Kasumi-1 (cell line): ENCODE measurements around the gene SDK1.

ENCODE experiments used
- DNase-seq, 2 experiments: peaks; one replicate each; lab custom pipeline; 2025; lab: John Stamatoyannopoulos, UW

Gene SDK1

DNA sequence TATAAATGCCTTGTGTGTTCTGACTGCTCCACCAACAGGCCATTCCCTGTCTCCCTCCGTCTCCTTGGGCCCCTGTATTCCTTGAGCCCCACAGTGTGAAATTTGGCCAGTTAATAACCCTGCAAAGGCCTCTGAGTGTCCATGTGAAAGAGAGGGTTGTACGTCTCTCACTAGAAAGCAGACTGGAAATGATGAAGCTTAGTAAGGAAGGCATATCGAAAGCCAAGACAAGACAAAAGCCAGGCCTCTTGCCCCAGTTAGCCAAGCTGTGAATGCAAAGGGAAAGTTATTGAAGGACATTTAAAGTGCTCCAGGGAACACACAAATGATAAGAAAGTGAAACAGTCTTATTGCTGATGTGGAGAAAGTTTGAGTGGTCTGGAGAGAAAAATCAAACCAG is 680.2 kb downstream of the SDK1 start:
- no peak for DNase-seq

GRCh38 chr7:3984456-3984855 is 683.4 kb downstream of the SDK1 start:
- no peak for DNase-seq

DNA sequence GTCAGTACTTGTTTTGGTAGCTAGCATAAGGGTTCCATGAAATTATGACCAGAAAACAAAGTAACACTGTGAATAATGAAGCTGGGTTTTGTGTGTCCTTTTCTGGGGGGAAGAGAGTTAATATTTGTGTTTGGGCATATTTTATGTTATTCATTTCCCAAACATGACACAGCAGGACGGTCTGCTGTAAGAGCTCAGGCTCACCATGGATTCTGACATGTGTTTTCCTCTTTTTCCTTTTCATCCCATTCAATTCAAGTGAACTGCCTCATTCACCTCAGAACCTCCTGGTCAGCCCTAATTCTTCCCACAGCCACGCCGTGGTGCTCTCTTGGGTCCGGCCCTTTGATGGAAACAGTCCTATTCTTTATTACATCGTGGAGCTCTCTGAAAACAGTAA is 685.9 kb downstream of the SDK1 start:
- DNase-seq: no peak

- DNase-seq: no peak
Measured at GRCh38 chr7:3987426-3987927, 686.4 kb downstream of the SDK1 start.

DNA sequence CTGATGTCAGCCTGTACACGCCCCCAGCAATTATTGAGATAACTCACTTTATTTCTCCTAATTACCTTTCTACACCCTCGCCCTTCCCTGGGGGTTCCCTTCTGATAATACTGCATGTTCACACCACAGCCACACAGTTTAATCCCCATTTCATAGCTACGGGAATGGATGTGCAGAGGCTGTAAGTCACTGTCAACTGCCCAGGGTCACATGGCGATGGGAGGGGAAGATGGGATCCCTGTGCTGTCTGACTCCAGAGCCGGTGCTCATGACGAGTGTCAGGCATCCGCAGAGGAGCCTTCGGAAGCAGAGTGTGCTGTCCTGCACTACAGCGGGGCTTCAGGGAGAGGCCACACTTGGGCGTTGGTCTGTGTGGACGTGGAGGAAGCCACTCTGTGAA is 688.7 kb downstream of the SDK1 start:
- DNase-seq: no peak

DNA sequence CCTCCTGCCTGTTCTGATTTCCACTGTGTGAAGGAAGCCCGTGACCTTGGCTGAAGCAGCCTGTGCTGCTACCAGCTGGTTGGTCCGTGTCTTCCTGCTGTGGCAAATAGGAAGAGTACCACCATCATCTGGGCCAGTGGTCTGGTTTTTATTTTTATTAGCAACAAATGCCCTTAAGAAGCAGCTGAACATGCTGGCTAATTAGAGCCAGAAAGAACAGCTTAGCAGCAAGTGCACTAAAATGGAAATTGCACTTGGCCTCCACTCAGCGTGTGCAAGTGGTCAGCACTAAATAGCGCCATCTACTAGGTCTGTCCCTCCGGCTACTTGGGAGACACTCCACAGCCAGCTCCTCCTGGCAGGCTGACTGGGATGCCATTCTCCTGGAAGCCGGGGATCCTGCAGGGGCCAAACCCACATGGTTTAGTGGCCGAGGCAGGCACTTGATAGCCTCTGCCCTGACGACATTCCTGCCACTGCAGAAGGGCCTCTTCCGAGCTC is 690.7 kb downstream of the SDK1 start:
- DNase-seq: no peak

GRCh38 chr7:3992841-3993240 is 691.8 kb downstream of the SDK1 start:
- no peak for DNase-seq

GRCh38 chr7:3994764-3995163 is 693.7 kb downstream of the SDK1 start:
- no peak for DNase-seq

- no peak for DNase-seq
Measured at GRCh38 chr7:3995187-3995586, 694.1 kb downstream of the SDK1 start.

DNA sequence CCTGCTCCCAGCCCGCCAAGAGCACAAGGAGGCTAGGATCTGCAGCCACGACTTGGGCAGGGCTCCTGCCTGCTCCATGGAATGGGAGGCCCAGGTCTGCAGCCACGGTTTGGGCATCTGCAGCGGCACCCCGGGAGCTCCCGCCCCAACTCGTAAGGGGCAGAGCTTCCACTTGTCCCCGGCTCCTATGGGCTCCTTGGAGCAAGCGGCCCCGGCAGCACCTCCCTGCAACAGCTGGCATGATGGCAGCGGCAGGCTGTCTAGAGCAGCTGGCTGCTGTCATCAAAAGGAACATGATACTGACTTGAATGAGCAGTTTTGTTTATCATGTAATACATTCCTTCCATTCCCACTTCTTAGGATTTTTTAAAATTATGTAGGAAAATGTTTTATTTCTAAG is 697.0 kb downstream of the SDK1 start:
- DNase-seq: no peak

GRCh38 chr7:4000139-4000538 is 699.1 kb downstream of the SDK1 start:
- no peak for DNase-seq

- no peak for DNase-seq
Measured at GRCh38 chr7:4000934-4001333, 699.9 kb downstream of the SDK1 start.

GRCh38 chr7:4001742-4002141 is 700.7 kb downstream of the SDK1 start:
- DNase-seq: no peak

DNA sequence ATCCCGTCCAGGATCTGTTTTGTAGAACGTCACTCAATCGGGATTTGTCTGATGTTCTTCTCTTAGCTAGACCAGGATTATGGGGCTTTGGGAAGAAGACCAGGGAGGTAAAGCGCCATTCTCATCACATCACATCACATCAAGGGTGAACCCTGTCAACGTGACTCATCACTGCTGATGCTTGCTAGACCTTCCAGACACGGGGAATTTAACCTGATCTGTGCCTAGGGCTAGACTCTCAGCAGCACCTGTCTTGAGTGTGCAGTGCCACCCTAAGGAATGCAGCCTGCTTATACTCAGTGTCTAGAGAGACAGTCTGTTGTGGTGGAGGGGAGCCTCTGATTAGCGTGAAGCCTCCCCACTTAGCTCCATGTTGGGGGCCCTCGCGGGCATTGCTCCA is 702.5 kb downstream of the SDK1 start:
- DNase-seq: no peak

- DNase-seq: no peak
Measured at GRCh38 chr7:4006687-4007086, 705.6 kb downstream of the SDK1 start.

DNA sequence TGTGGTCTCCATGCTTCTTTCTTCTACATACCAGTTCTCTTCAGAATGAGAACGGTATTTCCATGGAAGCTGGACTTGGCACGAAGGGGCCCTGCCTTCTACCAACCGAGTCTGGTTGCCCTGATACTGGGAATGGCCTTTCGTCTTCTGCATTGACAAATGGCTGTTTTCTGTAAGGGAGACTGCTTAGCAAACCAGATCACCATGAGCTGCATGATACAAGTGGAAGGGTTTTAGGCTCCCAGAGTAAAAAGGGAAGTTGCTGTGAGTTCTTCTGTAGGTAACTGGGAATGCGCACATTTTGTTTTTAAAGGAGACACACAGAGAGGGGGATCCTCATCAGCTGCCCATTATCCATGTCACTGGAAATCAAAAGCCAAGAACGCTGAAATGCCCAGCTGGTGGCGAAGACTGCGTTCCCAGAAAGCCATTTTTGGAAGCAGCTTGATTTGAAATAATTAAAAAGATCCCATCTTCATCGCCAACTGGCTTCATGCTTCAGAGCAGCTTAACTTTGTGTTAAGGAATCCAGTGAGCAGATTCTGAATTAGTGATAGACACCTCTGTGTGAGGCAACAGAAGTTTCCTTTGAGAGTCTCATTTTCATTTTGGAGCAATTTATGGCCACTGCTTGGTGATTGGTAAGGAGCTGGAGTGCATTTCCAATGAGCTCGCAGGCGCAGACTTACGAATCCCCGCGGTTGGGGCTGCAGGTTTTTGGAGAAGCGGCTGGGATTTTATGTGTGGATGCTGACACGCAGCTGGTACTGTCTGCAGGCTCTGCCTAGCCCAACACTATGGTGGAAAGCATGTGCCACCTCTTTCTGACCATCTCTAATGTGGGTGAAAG is 708.4 kb downstream of the SDK1 start:
- DNase-seq: no peak

- no peak for DNase-seq
Measured at GRCh38 chr7:4010061-4010605, 709.1 kb downstream of the SDK1 start.

GRCh38 chr7:4010923-4011656 is 710.0 kb downstream of the SDK1 start:
- DNase-seq: no peak

- no peak for DNase-seq
Measured at GRCh38 chr7:4013793-4014192, 712.7 kb downstream of the SDK1 start.

GRCh38 chr7:4014346-4015050 is 713.4 kb downstream of the SDK1 start:
- no peak for DNase-seq

DNA sequence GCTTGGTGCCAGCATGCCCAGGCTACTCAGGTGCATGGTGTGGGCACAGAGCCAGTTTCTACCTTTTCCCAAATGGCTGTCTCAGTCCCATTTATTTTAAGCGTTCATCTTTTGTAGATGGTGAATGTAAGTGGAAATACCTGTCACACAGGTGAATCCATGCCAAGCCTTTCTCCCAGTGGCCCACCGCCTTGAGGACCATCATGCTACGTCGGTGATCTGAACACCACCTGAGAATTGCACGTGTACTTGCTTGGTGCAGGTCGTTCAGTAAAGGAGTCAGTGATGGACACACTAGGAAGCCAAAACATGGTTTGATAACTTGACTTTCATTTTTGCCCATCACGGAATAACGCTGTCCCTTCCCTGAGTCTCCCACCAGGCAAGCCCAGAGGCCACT is 714.3 kb downstream of the SDK1 start:
- DNase-seq: no peak

- no peak for DNase-seq
Measured at GRCh38 chr7:4015996-4016395, 714.9 kb downstream of the SDK1 start.
